Measurements from ENCODE around the gene CALN1.

DNA sequence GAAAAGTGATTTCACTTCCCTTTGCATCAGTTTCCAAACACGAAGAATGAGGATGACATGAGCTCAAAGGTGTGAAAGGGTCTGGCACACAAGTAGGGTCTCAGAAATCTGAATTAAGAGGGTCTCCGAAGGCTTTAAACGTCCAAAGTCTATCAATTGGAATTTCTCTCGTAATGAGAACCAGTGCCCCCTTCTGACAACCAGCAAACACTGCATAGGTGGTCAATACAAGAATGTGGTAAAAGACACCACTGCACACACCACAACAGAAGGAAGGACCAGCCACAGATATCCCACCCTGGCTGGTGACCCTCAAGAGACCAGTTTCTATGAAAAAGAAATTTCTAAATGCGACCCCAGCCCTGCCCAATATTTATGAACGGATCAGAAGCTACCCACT is 78.1 kb downstream of the CALN1 start:
- TF ChIP-seq, protein P1, sequence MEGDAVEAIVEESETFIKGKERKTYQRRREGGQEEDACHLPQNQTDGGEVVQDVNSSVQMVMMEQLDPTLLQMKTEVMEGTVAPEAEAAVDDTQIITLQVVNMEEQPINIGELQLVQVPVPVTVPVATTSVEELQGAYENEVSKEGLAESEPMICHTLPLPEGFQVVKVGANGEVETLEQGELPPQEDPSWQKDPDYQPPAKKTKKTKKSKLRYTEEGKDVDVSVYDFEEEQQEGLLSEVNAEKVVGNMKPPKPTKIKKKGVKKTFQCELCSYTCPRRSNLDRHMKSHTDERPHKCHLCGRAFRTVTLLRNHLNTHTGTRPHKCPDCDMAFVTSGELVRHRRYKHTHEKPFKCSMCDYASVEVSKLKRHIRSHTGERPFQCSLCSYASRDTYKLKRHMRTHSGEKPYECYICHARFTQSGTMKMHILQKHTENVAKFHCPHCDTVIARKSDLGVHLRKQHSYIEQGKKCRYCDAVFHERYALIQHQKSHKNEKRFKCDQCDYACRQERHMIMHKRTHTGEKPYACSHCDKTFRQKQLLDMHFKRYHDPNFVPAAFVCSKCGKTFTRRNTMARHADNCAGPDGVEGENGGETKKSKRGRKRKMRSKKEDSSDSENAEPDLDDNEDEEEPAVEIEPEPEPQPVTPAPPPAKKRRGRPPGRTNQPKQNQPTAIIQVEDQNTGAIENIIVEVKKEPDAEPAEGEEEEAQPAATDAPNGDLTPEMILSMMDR (IDR thresholded peaks at IDR 0.05), result no peak
- no peak for TF ChIP-seq POLR2A (IDR thresholded peaks at IDR 0.05)
- TF ChIP-seq POLR2AphosphoS5 (IDR thresholded peaks at IDR 0.05), result no peak
- no peak for TF ChIP-seq EP300 (IDR thresholded peaks at IDR 0.05)
